IMR-90 (cell line): Measurements from ENCODE around the gene ABR. TPM values are rescaled to one million over a fixed set of nuclear protein-coding genes. Genes with fewer than 3 reads are reported as not detected.

Source experiments
- ATAC-seq: fragments of 200-7000 bp; cut with Tn5 transposase; 2 replicates; pipeline ENCODE4 v1.9.1; 2020; ENCODE audit warnings: low read depth, mild to moderate bottlenecking, moderate library complexity
- BruUV-seq: library from RNA; stranded (reverse); fragments of 400-500 nt; replicated peaks from 2 replicates; lab custom pipeline; 2021; lab: Mats Ljungman, UMichigan
- CTCF ChIA-PET: fragments of 300-600 bp; formaldehyde crosslinking; extraction: SDS; loops from one replicate; lab custom pipeline; 2021; ENCODE audit warnings: antibody characterized with exemption; lab: Yijun Ruan, JAX
- POLR2A ChIA-PET: fragments of 300-600 bp; sonication (Branson Sonifier 250); formaldehyde crosslinking; loops from one replicate; lab custom pipeline; 2022; ENCODE audit warnings: antibody characterized with exemption; ENCODE audit not compliant: unreplicated experiment; lab: Charles Lee
- DNase-seq: peaks from one replicate; pipeline ENCODE4 v3.0.0; 2013
- H2AFZ ChIP-seq: replicated peaks from 2 replicates; pipeline ENCODE3; 2013; ENCODE audit warnings: low read length, mild to moderate bottlenecking; ENCODE audit not compliant: poor library complexity
- H2AK5ac ChIP-seq: 2 replicates; pipeline ENCODE4 v1.6.1; 2013; ENCODE audit warnings: low read depth, low read length, inconsistent platforms
- H2AK9ac ChIP-seq: replicated peaks from 2 replicates; pipeline ENCODE3; 2013; ENCODE audit warnings: mild to moderate bottlenecking, low read depth, low read length, moderate library complexity; ENCODE audit not compliant: poor library complexity
- H2BK120ac ChIP-seq: 2 replicates; pipeline ENCODE4 v1.6.1; 2013; ENCODE audit warnings: low read depth, low read length, inconsistent platforms
- H2BK15ac ChIP-seq: 3 replicates; pipeline ENCODE4 v1.6.1; 2013; ENCODE audit warnings: low read depth, low read length, inconsistent platforms
- H2BK20ac ChIP-seq: 2 replicates; pipeline ENCODE4 v1.6.1; 2013; ENCODE audit warnings: low read depth, mild to moderate bottlenecking, inconsistent platforms, low read length, moderate library complexity
- H2BK5ac ChIP-seq: 2 replicates; pipeline ENCODE4 v1.6.1; 2013; ENCODE audit warnings: mild to moderate bottlenecking, low read depth, low read length, inconsistent platforms; ENCODE audit not compliant: poor library complexity, severe bottlenecking
- H3K14ac ChIP-seq: replicated peaks from 2 replicates; pipeline ENCODE4 v1.6.1; 2013; ENCODE audit warnings: low read depth, low read length, inconsistent platforms
- H3K18ac ChIP-seq: 2 replicates; pipeline ENCODE4 v1.6.1; 2013; ENCODE audit warnings: low read depth, low read length, control low read depth
- H3K23ac ChIP-seq: 2 replicates; pipeline ENCODE4 v1.6.1; 2013; ENCODE audit warnings: low read depth, low read length, inconsistent platforms
- H3K27ac ChIP-seq: 2 replicates; pipeline ENCODE4 v1.5.1; 2013; ENCODE audit warnings: mild to moderate bottlenecking, control low read depth, low read length; ENCODE audit not compliant: insufficient read depth
- H3K27me3 ChIP-seq: 2 replicates; pipeline ENCODE4 v1.6.1; 2013; ENCODE audit warnings: low read length; ENCODE audit not compliant: control insufficient read depth, insufficient read depth
- H3K36me3 ChIP-seq: 2 replicates; pipeline ENCODE4 v1.6.1; 2013; ENCODE audit warnings: low read length, mixed read lengths; ENCODE audit not compliant: control insufficient read depth, insufficient read depth
- H3K4ac ChIP-seq: 2 replicates; pipeline ENCODE4 v1.6.1; 2013; ENCODE audit warnings: low read depth, low read length, inconsistent platforms
- H3K4me1 ChIP-seq: 2 replicates; pipeline ENCODE4 v1.6.1; 2013; ENCODE audit warnings: low read length, mixed read lengths; ENCODE audit not compliant: control insufficient read depth, insufficient read depth
- H3K4me2 ChIP-seq: 2 replicates; pipeline ENCODE4 v1.6.1; 2013; ENCODE audit warnings: low read depth, mild to moderate bottlenecking, control low read depth, low read length, moderate library complexity
- H3K4me3 ChIP-seq: 2 replicates; pipeline ENCODE4 v1.5.1; 2013; ENCODE audit warnings: low read depth, mild to moderate bottlenecking, control low read depth, low read length, moderate library complexity; ENCODE audit not compliant: insufficient read depth
- H3K56ac ChIP-seq: 2 replicates; pipeline ENCODE4 v1.6.1; 2013; ENCODE audit warnings: low read length, inconsistent platforms; ENCODE audit not compliant: insufficient read depth; ENCODE audit errors: extremely low read depth
- H3K79me1 ChIP-seq, 2 experiments: 2 replicates each; pipeline ENCODE4 v1.6.1; 2013; ENCODE audit warnings: low read length in 2 of 2, inconsistent platforms in 1 of 2, low read depth in 1 of 2
- H3K9ac ChIP-seq: 2 replicates; pipeline ENCODE4 v1.6.1; 2013; ENCODE audit warnings: low read depth, low read length, control low read depth
- H3K9me1 ChIP-seq: 2 replicates; pipeline ENCODE4 v1.6.1; 2013; ENCODE audit warnings: low read length, inconsistent platforms; ENCODE audit not compliant: insufficient read depth
- H3K9me3 ChIP-seq: 2 replicates; pipeline ENCODE4 v1.6.1; 2013; ENCODE audit warnings: low read length; ENCODE audit not compliant: control insufficient read depth, insufficient read depth
- H4K20me1 ChIP-seq: 2 replicates; pipeline ENCODE4 v1.6.1; 2013; ENCODE audit warnings: low read length, inconsistent platforms; ENCODE audit not compliant: insufficient read depth
- H4K5ac ChIP-seq: 2 replicates; pipeline ENCODE4 v1.6.1; 2013; ENCODE audit warnings: mild to moderate bottlenecking, low read depth, low read length, control low read depth
- H4K8ac ChIP-seq, 2 experiments: 2 replicates each; pipeline ENCODE4 v1.6.1; 2013; ENCODE audit warnings: low read depth in 2 of 2, low read length in 2 of 2, control low read depth in 1 of 2, inconsistent platforms in 1 of 2
- H4K91ac ChIP-seq: 2 replicates; pipeline ENCODE4 v1.6.1; 2013; ENCODE audit warnings: low read depth, low read length, inconsistent platforms; ENCODE audit not compliant: insufficient read depth
- CEBPB ChIP-seq: IDR thresholded peaks from 2 replicates; pipeline ENCODE4 v1.6.1; 2012; ENCODE audit warnings: low read depth, low read length, improper control_type of control experiment
- CHD1 ChIP-seq: IDR thresholded peaks from 2 replicates; pipeline ENCODE4 v1.6.1; 2012; ENCODE audit warnings: low read depth, low read length, improper control_type of control experiment
- FOS ChIP-seq: fragments of 150-350 bp; IDR thresholded peaks from 2 replicates; pipeline ENCODE4 v1.6.1; 2016; ENCODE audit warnings: low read depth, low read length
- MAZ ChIP-seq: IDR thresholded peaks from 2 replicates; pipeline ENCODE4 v1.6.1; 2012; ENCODE audit warnings: low read depth, mild to moderate bottlenecking, low read length, improper control_type of control experiment, moderate library complexity, borderline replicate concordance
- MXI1 ChIP-seq: IDR thresholded peaks from 2 replicates; pipeline ENCODE4 v1.6.1; 2012; ENCODE audit warnings: low read depth, mild to moderate bottlenecking, low read length, moderate library complexity, borderline replicate concordance
- NFE2L2 ChIP-seq: fragments of 150-350 bp; IDR thresholded peaks from 2 replicates; pipeline ENCODE4 v1.6.1; 2016; ENCODE audit warnings: low read depth, mild to moderate bottlenecking, low read length
- POLR2A ChIP-seq: IDR thresholded peaks from 2 replicates; pipeline ENCODE4 v1.6.1; 2012; ENCODE audit warnings: mild to moderate bottlenecking, low read depth, low read length
- WGBS, 2 experiments: methylation state at CpG; one replicate each; pipeline versions ENCODE4 v1.1.5 to v1.1.7; 2013; ENCODE audit warnings: missing lambda C conversion rate in 2 of 2; ENCODE audit not compliant: insufficient read length in 1 of 2; ENCODE audit errors: extremely low coverage in 2 of 2; 5-methylcytosine and 5-hydroxymethylcytosine counted together
- dilution Hi-C: fragments of 300-500 bp; cut with HindIII; formaldehyde crosslinking; loops from one replicate; pipeline ENCODE4 v1.14.3; 2018; ENCODE audit warnings: low sequenced_read_pairs; ENCODE audit not compliant: unreplicated experiment
- in situ Hi-C: fragments of 300-500 bp; cut with MboI; formaldehyde crosslinking; loops from 3 replicates; pipeline ENCODE4 v1.14.3; 2019; ENCODE audit warnings: low sequenced_read_pairs, inconsistent platforms, mixed read lengths
- intact Hi-C: fragments of 100-400 bp; cut with micrococcal nuclease; formaldehyde crosslinking; loops from 2 replicates; pipeline ENCODE4 v1.10.0; 2022
- polyA plus RNA-seq, 3 experiments: library from polyadenylated mRNA; depleted of rRNA; stranded (reverse); fragments of >200 nt; gene quantifications; 2 replicates each; pipeline ENCODE4 v1.2.3, GENCODE V29; 2012; ENCODE audit warnings: low replicate concordance in 1 of 3
- total RNA-seq: library from RNA; depleted of rRNA; stranded (reverse); fragments of >200 nt; gene quantifications from 2 replicates; pipeline ENCODE4 v1.2.3, GENCODE V29; 2012
- TF ChIP-seq, protein P1 (sequence below): conservative IDR thresholded peaks from 2 replicates; pipeline ENCODE4 v1.5.1; 2012; ENCODE audit warnings: mild to moderate bottlenecking, low read depth, low read length, improper control_type of control experiment
- TF ChIP-seq, protein P2 (sequence below): fragments of 150-350 bp; IDR thresholded peaks from 2 replicates; pipeline ENCODE4 v1.6.1; 2016; ENCODE audit warnings: low read depth, mild to moderate bottlenecking, low read length, moderate library complexity, borderline replicate concordance

Gene ABR
- total and polyA plus RNA-seq, 2 of the 4 experiments (the other 2 are of a cell fraction): 28.3 to 79.7 TPM

DNA sequence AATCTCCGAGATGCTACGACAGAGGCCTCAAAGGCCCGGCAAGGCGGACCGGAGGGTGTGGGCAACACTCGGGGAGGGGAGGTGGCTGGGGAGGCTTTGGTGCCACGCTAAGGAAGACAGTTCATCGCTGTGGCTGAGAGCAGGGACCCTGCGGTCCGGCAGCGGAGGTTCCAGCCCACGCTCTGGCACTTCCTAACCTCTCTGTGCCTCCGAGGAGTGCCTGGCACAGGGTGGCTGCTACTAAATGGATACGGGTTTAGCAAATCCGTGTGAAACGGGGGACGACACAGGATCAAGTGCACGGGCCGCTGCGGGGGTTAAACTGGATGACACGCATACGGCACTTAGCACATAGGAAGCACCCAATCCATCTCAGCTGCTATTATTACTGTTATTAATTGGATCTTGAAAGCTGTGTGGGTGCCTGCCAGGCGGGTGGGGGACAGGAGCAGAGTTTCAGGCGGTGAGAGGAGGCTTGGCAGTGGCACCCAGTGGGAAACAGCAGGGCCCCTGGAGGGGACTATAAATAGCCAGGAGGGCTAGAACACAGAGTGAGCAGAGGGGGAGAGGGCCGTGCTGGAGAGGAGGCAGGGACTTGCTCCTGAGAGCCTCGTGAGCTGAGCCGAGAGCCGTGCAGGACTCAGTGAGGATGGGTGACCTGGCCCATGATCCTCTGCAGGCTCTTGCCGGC is 45.0 kb downstream of the ABR start:
- dilution Hi-C loops: no loop called here
- ChIA-PET POLR2A (no interaction called here), CTCF (no interaction called here)
- Histone ChIP-seq H2BK15ac (no peak overlapping the region), H3K4me3 (no peak overlapping the region), H2BK120ac (no peak overlapping the region), H2BK5ac (no peak overlapping the region), H3K9ac (no peak overlapping the region), H2AK5ac (no peak overlapping the region), H3K18ac (no peak overlapping the region), H4K20me1 (peaks cover 30% of the 10 kb centered on the region), H3K9me1 (peaks cover 7% of the 10 kb centered on the region), H2AK9ac (no peak overlapping the region), H3K23ac (no peak overlapping the region), H3K79me1 (peaks cover 0 to 14% of the 10 kb centered on the region in 2 experiments; a peak in 2 of 4 replicates), H3K56ac (no peak overlapping the region), H3K4me1 (peaks cover 5% of the 10 kb centered on the region), H3K27me3 (no peaks in the 10 kb centered on the region), H4K91ac (no peak overlapping the region), H3K14ac (no peak overlapping the region), H4K5ac (no peak overlapping the region), H3K9me3 (no peaks in the 10 kb centered on the region), H3K4ac (no peak overlapping the region), H3K4me2 (no peak overlapping the region), H3K36me3 (no peaks in the 10 kb centered on the region), H3K27ac (no peak overlapping the region), H2AFZ (no peak overlapping the region), H4K8ac (no peak overlapping the region), H2BK20ac (no peak overlapping the region)
- intact Hi-C loops: loop anchor here (5.0 kb wide), 1 partner anchor 53 kb away; no protein-coding TSS in a partner anchor
- DNase-seq: no peak
- ATAC-seq: no peak
- no peak for TF ChIP-seq MXI1
- TF ChIP-seq FOS: no peak
- TF ChIP-seq POLR2A: no peak
- TF ChIP-seq, protein P1, sequence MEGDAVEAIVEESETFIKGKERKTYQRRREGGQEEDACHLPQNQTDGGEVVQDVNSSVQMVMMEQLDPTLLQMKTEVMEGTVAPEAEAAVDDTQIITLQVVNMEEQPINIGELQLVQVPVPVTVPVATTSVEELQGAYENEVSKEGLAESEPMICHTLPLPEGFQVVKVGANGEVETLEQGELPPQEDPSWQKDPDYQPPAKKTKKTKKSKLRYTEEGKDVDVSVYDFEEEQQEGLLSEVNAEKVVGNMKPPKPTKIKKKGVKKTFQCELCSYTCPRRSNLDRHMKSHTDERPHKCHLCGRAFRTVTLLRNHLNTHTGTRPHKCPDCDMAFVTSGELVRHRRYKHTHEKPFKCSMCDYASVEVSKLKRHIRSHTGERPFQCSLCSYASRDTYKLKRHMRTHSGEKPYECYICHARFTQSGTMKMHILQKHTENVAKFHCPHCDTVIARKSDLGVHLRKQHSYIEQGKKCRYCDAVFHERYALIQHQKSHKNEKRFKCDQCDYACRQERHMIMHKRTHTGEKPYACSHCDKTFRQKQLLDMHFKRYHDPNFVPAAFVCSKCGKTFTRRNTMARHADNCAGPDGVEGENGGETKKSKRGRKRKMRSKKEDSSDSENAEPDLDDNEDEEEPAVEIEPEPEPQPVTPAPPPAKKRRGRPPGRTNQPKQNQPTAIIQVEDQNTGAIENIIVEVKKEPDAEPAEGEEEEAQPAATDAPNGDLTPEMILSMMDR: no peak
- no peak for TF ChIP-seq NFE2L2
- TF ChIP-seq MAZ: no peak
- TF ChIP-seq, protein P2, sequence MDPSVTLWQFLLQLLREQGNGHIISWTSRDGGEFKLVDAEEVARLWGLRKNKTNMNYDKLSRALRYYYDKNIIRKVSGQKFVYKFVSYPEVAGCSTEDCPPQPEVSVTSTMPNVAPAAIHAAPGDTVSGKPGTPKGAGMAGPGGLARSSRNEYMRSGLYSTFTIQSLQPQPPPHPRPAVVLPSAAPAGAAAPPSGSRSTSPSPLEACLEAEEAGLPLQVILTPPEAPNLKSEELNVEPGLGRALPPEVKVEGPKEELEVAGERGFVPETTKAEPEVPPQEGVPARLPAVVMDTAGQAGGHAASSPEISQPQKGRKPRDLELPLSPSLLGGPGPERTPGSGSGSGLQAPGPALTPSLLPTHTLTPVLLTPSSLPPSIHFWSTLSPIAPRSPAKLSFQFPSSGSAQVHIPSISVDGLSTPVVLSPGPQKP: no peak
- no peak for TF ChIP-seq CEBPB
- no peak for TF ChIP-seq CHD1
- in situ Hi-C loops: no loop called here
- 93% methylated on average over 10 of the region's 29 CpGs; no CpG with 5 or more reads in 1 of the 2 experiments for WGBS, 2 experiments
- BruUV-seq: no TSS peak
